Thoracic aorta (tissue), 2 donors: ENCODE measurements around the gene LYPLAL1. TPM values are rescaled to one million over a fixed set of nuclear protein-coding genes. Genes with fewer than 3 reads are reported as not detected.
A peak's percentile ranks its signal among the peaks of the same experiment; 100 is the strongest.
"Not testable (repeated sequence)": the region's sequence is repeated elsewhere in the genome, so short reads cannot be mapped to it uniquely, and the experiment has no call there.

Experiments
- ATAC-seq: fragments of 150-250 bp; one replicate; pipeline ENCODE4 v1.8.0; 2017; ENCODE audit warnings: low read depth; ENCODE audit not compliant: insufficient number of reproducible peaks, low FRiP score
- DNase-seq: peaks from one replicate; pipeline ENCODE4 v3.0.0-alpha.2; 2020; ENCODE audit warnings: low spot score
- H3K27ac ChIP-seq, 2 donors: fragments of 200-600 bp; sonication (generic); 1 replicate in 1 of 2; 2 replicates in 1 of 2; pipeline ENCODE4 v1.5.1; 2016; ENCODE audit warnings: mild to moderate bottlenecking in 2 of 2, moderate library complexity in 2 of 2
- H3K27me3 ChIP-seq: fragments of 200-600 bp; sonication (generic); replicated peaks from 2 replicates; pipeline ENCODE4 v1.6.0; 2016; ENCODE audit warnings: mild to moderate bottlenecking; ENCODE audit not compliant: insufficient read depth
- H3K36me3 ChIP-seq: fragments of 200-600 bp; sonication (generic); one replicate; pipeline ENCODE4 v1.5.1; 2016
- H3K4me1 ChIP-seq, 2 donors: fragments of 200-600 bp; sonication (generic); 1 replicate in 1 of 2; 2 replicates in 1 of 2; pipeline versions ENCODE4 v1.5.1 to v1.6.0; 2016; ENCODE audit warnings: low read depth in 2 of 2, mild to moderate bottlenecking in 1 of 2; ENCODE audit not compliant: control insufficient read depth in 1 of 2
- H3K4me3 ChIP-seq: fragments of 200-600 bp; sonication (generic); 2 replicates; pipeline ENCODE4 v1.5.1; 2016; ENCODE audit warnings: mild to moderate bottlenecking
- H3K9me3 ChIP-seq: fragments of 200-600 bp; sonication (generic); 2 replicates; pipeline ENCODE4 v1.5.1; 2016
- total RNA-seq, 2 donors: library from RNA; depleted of rRNA; stranded (reverse); fragments of >200 nt; gene quantifications; one replicate each; pipeline versions ENCODE4 v1.1.0 to v1.2.3, GENCODE V29; 2016
- TF ChIP-seq, protein P1 (sequence below): fragments of 200-600 bp; sonication (generic); IDR thresholded peaks from one replicate; pipeline ENCODE4 v1.5.1; 2019; ENCODE audit warnings: antibody characterized with exemption

LYPLAL1 gene
- total RNA-seq, 2 donors from 2014 or later, result 23.2 to 24.8 TPM

DNA sequence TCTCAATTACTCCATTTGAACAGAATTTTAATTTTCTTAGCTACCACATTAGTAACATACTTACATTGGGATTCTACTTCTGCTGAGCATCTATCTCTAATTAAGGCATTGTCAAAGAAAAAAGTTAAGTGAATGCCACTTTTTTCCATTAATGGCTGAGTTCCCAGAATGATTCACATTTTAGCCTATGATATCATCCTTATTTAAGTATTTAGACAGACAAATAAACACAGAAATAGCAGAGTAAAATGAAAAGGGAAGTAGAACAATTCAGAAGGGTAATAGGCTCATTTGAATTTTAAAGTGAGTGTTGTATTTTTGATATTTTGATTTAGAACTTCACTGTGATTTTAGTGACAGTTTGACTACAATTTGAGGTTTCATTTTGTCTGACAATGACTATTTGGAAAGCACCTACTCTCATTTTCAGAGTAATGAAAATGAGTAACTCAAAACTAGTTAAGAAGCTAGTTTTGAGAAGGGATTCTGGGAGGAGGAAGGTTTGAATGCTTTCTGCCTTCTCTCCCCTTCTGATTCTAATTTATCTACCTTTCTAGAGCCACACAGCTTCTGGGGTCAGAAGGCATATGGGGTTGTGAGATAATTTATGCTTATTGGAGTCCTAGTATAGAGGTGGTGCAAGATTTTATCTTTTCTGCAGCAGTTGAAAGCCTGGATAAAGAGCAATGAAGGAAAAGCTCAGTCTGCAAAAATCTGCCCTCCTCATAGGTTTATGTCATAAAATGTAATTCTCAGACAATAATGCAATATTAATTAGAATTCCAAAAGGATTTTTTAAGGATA lies 15.5 kb downstream of the LYPLAL1 start:
- ATAC-seq (no peak), DNase-seq (no peak)
- H3K4me3 ChIP-seq, result peak overlapping the region; percentile 59
- H3K9me3 ChIP-seq, result no peaks in the 10 kb centered on the region
- TF ChIP-seq, protein P1, sequence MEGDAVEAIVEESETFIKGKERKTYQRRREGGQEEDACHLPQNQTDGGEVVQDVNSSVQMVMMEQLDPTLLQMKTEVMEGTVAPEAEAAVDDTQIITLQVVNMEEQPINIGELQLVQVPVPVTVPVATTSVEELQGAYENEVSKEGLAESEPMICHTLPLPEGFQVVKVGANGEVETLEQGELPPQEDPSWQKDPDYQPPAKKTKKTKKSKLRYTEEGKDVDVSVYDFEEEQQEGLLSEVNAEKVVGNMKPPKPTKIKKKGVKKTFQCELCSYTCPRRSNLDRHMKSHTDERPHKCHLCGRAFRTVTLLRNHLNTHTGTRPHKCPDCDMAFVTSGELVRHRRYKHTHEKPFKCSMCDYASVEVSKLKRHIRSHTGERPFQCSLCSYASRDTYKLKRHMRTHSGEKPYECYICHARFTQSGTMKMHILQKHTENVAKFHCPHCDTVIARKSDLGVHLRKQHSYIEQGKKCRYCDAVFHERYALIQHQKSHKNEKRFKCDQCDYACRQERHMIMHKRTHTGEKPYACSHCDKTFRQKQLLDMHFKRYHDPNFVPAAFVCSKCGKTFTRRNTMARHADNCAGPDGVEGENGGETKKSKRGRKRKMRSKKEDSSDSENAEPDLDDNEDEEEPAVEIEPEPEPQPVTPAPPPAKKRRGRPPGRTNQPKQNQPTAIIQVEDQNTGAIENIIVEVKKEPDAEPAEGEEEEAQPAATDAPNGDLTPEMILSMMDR, result no peak
- no peaks in the 10 kb centered on the region for H3K36me3 ChIP-seq
- peaks cover 17 to 32% of the 10 kb centered on the region in 2 donors for H3K4me1 ChIP-seq
- H3K27ac ChIP-seq, result peak overlapping the region; percentile 65 to 88
- no peaks in the 10 kb centered on the region for H3K27me3 ChIP-seq

DNA sequence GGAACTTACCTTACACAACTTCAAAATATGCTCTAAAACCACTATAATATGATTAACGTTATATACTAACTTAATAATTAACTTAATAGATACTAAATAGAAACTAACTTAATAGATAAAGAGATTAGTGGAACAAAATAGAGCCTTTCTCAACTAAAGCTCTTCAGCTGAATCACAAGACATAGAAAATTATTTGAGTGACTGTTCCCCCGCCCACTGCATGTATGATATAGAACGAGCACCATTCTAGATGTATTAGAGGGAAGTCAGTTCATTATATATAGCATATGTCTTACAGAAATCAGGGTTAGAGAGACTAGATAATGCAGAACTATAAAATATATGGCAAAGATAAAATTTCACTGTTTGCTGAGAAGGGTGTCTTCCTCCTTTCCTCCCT lies 16.3 kb downstream of the LYPLAL1 start:
- H3K27me3 ChIP-seq, result no peaks in the 10 kb centered on the region
- TF ChIP-seq, protein P1, result no peak
- DNase-seq (no peak), ATAC-seq (no peak)
- H3K4me3 ChIP-seq, result no peak overlapping the region
- no peaks in the 10 kb centered on the region for H3K9me3 ChIP-seq
- peak overlapping the region; percentile 58 to 65 for H3K27ac ChIP-seq
- peaks cover 17 to 32% of the 10 kb centered on the region in 2 donors for H3K4me1 ChIP-seq
- H3K36me3 ChIP-seq, result no peaks in the 10 kb centered on the region

DNA sequence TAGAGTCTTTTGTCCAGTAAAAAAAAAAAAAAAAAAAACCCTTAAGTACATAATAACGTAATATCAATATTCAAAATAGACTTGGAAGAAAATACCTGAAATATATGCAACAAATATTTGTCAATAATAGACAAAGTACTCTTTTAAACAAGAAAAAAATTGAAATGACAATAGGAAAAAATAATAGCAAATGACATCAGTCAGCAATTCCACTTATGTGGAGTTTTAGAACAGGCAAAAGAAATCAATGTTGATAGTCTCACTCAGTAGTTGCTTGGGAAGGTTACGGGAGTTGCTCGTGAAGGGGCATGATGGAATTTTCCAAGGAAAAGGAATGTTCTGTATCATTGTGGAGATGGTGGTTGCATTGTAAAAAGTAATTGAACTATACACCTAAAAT lies 16.9 kb downstream of the LYPLAL1 start:
- DNase-seq (no peak), ATAC-seq (no peak)

DNA sequence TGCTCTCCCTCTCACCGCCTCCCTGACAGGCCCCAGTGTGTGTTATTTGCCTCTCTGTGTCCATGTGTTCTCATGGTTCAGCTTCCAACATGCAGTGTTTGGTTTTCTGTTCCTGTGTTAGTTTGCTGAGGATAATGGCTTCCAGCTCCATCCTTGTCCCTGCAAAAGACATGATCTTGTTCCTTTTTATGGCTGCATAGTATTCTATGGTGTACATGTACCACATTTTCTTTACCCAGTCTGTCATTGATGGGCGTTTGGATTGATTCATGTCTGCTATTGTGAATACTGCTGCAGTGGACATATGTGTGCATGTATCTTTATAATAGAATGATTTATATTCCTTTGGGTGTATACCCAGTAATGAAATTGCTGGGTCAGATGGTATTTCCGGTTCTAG lies 22.2 kb downstream of the LYPLAL1 start:
- H3K27ac ChIP-seq, ATAC-seq: not testable (repeated sequence)

More for the DNA sequence above, 16.9 kb downstream of the LYPLAL1 start:
- peak overlapping the region in 1 of 2 donors; percentile 65 for H3K27ac ChIP-seq
- H3K4me3 ChIP-seq, result no peak overlapping the region
- TF ChIP-seq, protein P1, result no peak
- no peaks in the 10 kb centered on the region for H3K36me3 ChIP-seq
- H3K27me3 ChIP-seq, result no peaks in the 10 kb centered on the region
- H3K9me3 ChIP-seq, result no peaks in the 10 kb centered on the region
- H3K4me1 ChIP-seq, result peaks cover 17 to 32% of the 10 kb centered on the region in 2 donors

DNA sequence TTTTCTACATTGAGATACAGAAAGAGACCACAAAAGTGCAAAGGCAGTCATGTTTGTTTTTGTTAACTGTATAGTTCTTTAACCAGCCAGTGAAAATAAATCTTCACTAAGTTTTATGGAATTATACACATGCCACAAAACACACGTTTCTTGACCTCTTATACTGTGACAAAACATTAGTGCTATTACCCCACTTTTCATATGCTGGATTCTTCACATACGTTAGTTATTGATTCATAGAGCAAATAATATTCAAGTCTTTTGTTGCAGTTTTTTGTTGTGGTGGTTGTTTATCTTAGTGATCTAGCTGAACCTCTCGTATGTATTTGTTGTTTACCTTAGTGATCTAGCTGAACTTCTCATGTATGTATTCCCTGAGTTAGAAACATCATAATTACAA lies 28.0 kb downstream of the LYPLAL1 start:
- DNase-seq (no peak), ATAC-seq (no peak)
- Histone ChIP-seq H3K27ac (no peak overlapping the region), H3K4me3 (no peak overlapping the region), H3K4me1 (no peaks in the 10 kb centered on the region), H3K9me3 (no peaks in the 10 kb centered on the region), H3K36me3 (peaks cover 3% of the 10 kb centered on the region), H3K27me3 (no peaks in the 10 kb centered on the region)
- TF ChIP-seq, protein P1, result no peak

More for the DNA sequence above, 22.2 kb downstream of the LYPLAL1 start:
- H3K4me3 ChIP-seq, H3K4me1 ChIP-seq, H3K27me3 ChIP-seq, H3K36me3 ChIP-seq, DNase-seq, H3K9me3 ChIP-seq: not testable (repeated sequence)
